ENCODE measurements around the gene ZFPM1.

DNA sequence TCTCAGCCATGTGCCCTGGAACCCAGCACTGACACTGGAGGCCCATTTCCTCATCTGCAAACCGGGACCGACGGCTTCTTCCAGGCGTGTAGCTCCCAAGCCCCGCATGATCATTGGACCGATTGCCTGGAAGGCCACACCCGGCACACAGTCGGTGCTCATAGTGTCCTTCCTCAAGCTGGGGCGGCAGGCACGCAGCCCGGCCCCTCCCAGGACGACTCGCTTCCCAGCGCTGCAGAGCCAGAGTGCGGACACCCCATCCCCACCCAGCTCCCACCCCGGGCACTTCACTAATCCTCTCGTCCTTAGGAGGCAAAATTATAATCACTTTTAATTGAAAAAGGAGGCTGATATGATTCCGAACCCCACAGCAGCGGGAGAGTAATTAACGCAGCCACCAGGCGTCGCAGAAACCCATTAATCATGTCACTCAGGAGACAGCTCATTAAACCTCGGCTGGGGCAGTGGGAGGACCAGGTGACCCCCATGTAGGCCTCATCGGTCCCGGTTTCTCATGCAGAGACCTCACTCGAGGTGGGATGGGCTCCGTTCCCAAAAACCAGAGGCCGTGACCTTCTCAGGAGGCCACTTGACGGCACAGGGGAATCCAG lies 37.3 kb upstream of the ZFPM1 start:
- TF ChIP-seq, protein P1, sequence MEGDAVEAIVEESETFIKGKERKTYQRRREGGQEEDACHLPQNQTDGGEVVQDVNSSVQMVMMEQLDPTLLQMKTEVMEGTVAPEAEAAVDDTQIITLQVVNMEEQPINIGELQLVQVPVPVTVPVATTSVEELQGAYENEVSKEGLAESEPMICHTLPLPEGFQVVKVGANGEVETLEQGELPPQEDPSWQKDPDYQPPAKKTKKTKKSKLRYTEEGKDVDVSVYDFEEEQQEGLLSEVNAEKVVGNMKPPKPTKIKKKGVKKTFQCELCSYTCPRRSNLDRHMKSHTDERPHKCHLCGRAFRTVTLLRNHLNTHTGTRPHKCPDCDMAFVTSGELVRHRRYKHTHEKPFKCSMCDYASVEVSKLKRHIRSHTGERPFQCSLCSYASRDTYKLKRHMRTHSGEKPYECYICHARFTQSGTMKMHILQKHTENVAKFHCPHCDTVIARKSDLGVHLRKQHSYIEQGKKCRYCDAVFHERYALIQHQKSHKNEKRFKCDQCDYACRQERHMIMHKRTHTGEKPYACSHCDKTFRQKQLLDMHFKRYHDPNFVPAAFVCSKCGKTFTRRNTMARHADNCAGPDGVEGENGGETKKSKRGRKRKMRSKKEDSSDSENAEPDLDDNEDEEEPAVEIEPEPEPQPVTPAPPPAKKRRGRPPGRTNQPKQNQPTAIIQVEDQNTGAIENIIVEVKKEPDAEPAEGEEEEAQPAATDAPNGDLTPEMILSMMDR (IDR thresholded peaks at IDR 0.05), result no peak
- no peak for TF ChIP-seq EP300 (IDR thresholded peaks at IDR 0.05; ENCODE audit: borderline replicate concordance in 1 of 2, low read depth in 1 of 2, low read length in 1 of 2)
- no peak for TF ChIP-seq FOSL2 (IDR thresholded peaks at IDR 0.05; ENCODE audit: borderline replicate concordance, low read depth)
- no peak for TF ChIP-seq CHD2 (IDR thresholded peaks at IDR 0.05; ENCODE audit: low read length, partially characterized antibody)
- TF ChIP-seq, protein P2, sequence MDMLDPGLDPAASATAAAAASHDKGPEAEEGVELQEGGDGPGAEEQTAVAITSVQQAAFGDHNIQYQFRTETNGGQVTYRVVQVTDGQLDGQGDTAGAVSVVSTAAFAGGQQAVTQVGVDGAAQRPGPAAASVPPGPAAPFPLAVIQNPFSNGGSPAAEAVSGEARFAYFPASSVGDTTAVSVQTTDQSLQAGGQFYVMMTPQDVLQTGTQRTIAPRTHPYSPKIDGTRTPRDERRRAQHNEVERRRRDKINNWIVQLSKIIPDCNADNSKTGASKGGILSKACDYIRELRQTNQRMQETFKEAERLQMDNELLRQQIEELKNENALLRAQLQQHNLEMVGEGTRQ (IDR thresholded peaks at IDR 0.05; ENCODE audit: borderline replicate concordance, low read depth, low read length), result no peak
- TF ChIP-seq JUND (IDR thresholded peaks at IDR 0.05), result no peak
- no peak for TF ChIP-seq RAD21 (IDR thresholded peaks at IDR 0.05; ENCODE audit: low read length)
- no peak for TF ChIP-seq NFIC (IDR thresholded peaks at IDR 0.05; ENCODE audit: borderline replicate concordance)
- no peak for TF ChIP-seq MXI1 (IDR thresholded peaks at IDR 0.05; ENCODE audit: low read depth, low read length)
- TF ChIP-seq YY1 (IDR thresholded peaks at IDR 0.05; ENCODE audit: low read depth), result no peak
- no peak for TF ChIP-seq RXRA (IDR thresholded peaks at IDR 0.05; ENCODE audit: borderline replicate concordance, low read depth)
- TF ChIP-seq SIN3A (IDR thresholded peaks at IDR 0.05; ENCODE audit: borderline replicate concordance, low read depth, low read length), result no peak
- no peak for TF ChIP-seq EZH2phosphoT487 (IDR thresholded peaks at IDR 0.05; ENCODE audit: borderline replicate concordance, low read depth)
- no peak for TF ChIP-seq RFX5 (IDR thresholded peaks at IDR 0.05; ENCODE audit: low read length)

All from SK-N-SH (cell line).